ENCODE measurements around the gene COL5A2.

Gene COL5A2

GRCh38 chr2:189142893-189143759 lies 36.4 kb downstream of the COL5A2 start:
- Histone ChIP-seq H3K9me3 (ENCODE audit: severe bottlenecking) (no peaks in the 10 kb centered on the region), H3K27me3 (ENCODE audit: insufficient read depth, poor library complexity, severe bottlenecking) (no peaks in the 10 kb centered on the region), H3K27ac (ENCODE audit: poor library complexity, severe bottlenecking) (no peak overlapping the region), H3K4me3 (ENCODE audit: severe bottlenecking) (no peak overlapping the region), H3K4me1 (ENCODE audit: insufficient read depth, poor library complexity, severe bottlenecking) (no peaks in the 10 kb centered on the region), H3K36me3 (ENCODE audit: low read depth) (no peaks in the 10 kb centered on the region)
- ATAC-seq (ENCODE audit: low read depth) (peak; percentile 80; the same call in 2 of the 3 replicates), DNase-seq (ENCODE audit: low spot score) (no peak)
- peak; percentile 86 for TF ChIP-seq CTCF (IDR thresholded peaks at IDR 0.05; ENCODE audit: poor library complexity, severe bottlenecking)

- no peak overlapping the region for H3K27ac ChIP-seq (ENCODE audit: poor library complexity, severe bottlenecking)
- TF ChIP-seq CTCF (IDR thresholded peaks at IDR 0.05; ENCODE audit: poor library complexity, severe bottlenecking) = no peak
- H3K4me3 ChIP-seq (ENCODE audit: severe bottlenecking) = no peak overlapping the region
- no peaks in the 10 kb centered on the region for H3K36me3 ChIP-seq (ENCODE audit: low read depth)
- no peaks in the 10 kb centered on the region for H3K4me1 ChIP-seq (ENCODE audit: insufficient read depth, poor library complexity, severe bottlenecking)
- no peak for ATAC-seq (ENCODE audit: low read depth)
- H3K9me3 ChIP-seq (ENCODE audit: severe bottlenecking) = no peaks in the 10 kb centered on the region
- H3K27me3 ChIP-seq (ENCODE audit: insufficient read depth, poor library complexity, severe bottlenecking) = no peaks in the 10 kb centered on the region
- DNase-seq (ENCODE audit: low spot score) = no peak
Observed at GRCh38 chr2:189138800-189139199, 40.8 kb downstream of the COL5A2 start.

GRCh38 chr2:189137519-189137918 lies 42.0 kb downstream of the COL5A2 start:
- ATAC-seq (ENCODE audit: low read depth) = no peak
- no peak for TF ChIP-seq CTCF (IDR thresholded peaks at IDR 0.05; ENCODE audit: poor library complexity, severe bottlenecking)
- no peaks in the 10 kb centered on the region for H3K9me3 ChIP-seq (ENCODE audit: severe bottlenecking)

GRCh38 chr2:189134485-189134884 lies 45.1 kb downstream of the COL5A2 start:
- no peak overlapping the region for H3K27ac ChIP-seq (ENCODE audit: poor library complexity, severe bottlenecking)
- no peak for DNase-seq (ENCODE audit: low spot score)
- ATAC-seq (ENCODE audit: low read depth) = no peak

More at GRCh38 chr2:189137519-189137918, 42.0 kb downstream of the COL5A2 start:
- Histone ChIP-seq H3K4me3 (ENCODE audit: severe bottlenecking) (no peak overlapping the region), H3K27ac (ENCODE audit: poor library complexity, severe bottlenecking) (no peak overlapping the region), H3K4me1 (ENCODE audit: insufficient read depth, poor library complexity, severe bottlenecking) (no peaks in the 10 kb centered on the region), H3K27me3 (ENCODE audit: insufficient read depth, poor library complexity, severe bottlenecking) (no peaks in the 10 kb centered on the region), H3K36me3 (ENCODE audit: low read depth) (no peaks in the 10 kb centered on the region)
- DNase-seq (ENCODE audit: low spot score) = no peak

More at GRCh38 chr2:189134485-189134884, 45.1 kb downstream of the COL5A2 start:
- H3K4me3 ChIP-seq (ENCODE audit: severe bottlenecking) = no peak overlapping the region
- H3K36me3 ChIP-seq (ENCODE audit: low read depth) = no peaks in the 10 kb centered on the region
- no peaks in the 10 kb centered on the region for H3K9me3 ChIP-seq (ENCODE audit: severe bottlenecking)
- H3K4me1 ChIP-seq (ENCODE audit: insufficient read depth, poor library complexity, severe bottlenecking) = no peaks in the 10 kb centered on the region
- no peak for TF ChIP-seq CTCF (IDR thresholded peaks at IDR 0.05; ENCODE audit: poor library complexity, severe bottlenecking)
- H3K27me3 ChIP-seq (ENCODE audit: insufficient read depth, poor library complexity, severe bottlenecking) = no peaks in the 10 kb centered on the region

Measured in RWPE2 (cell line).